GM18873 (cell line): ENCODE results near the gene TNK1.
"Not testable (repeated sequence)": the region's sequence is repeated elsewhere in the genome, so short reads cannot be mapped to it uniquely, and the experiment has no call there.

ENCODE experiments used
- ATAC-seq: cut with Tn5 transposase; IDR thresholded peaks from one replicate; pipeline ENCODE4 v1.9.1; 2021; ENCODE audit warnings: mild to moderate bottlenecking, moderate library complexity, moderate number of reproducible peaks; ENCODE audit not compliant: unreplicated experiment, low FRiP score

Gene TNK1

DNA sequence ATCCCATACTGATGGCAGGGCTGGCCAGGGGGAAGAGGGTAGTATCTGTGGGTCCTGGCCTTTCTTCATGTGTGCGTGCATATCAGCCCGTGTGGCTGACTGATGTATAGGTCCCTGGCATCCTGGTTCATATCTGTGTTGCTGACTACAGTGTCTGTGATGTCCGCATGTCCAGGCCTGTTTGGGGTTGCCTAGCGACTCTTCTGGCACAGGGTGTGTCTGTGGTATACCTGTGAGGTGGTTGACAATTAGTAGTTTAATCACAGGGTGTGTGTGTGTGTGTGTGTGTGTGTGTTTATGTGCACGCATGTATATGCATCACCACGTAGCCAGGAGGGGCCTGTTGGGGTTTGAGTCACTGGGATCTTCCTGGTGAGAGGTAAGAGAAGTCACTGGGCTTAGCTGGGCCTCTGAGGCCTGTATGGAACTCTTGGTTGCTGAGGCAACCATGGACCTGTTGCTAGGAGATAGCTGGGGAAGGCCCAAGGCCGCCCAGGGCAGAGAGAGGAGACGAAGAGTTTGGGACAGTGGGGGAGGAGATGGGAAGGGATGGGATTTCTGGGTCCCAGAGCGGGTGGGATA lies 26.5 kb upstream of the TNK1 start:
- no peak for ATAC-seq

DNA sequence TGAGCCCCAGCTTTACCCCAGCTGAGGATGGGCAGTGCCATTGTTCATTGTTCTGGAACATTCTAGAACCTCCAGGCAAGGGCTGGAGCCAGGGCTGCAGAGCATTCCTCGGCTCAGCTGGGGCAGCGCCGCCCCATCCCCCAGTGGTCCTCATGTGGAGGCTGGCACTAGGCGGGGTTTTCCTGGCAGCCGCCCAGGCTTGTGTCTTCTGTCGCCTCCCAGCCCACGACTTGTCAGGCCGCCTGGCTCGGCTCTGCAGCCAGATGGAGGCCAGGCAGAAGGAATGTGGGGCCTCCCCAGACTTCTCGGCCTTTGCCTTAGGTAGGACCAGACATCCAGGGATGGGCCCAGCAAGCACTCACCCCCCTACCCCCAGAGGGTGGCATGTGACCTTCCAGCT lies 25.8 kb upstream of the TNK1 start, which contains the start of gene TMEM95:
TSS of gene TMEM95 (plus strand) at position 104 of the 400 bp plus-strand sequence. CDS start at position 153, 49 bp downstream.
- ATAC-seq = no peak

DNA sequence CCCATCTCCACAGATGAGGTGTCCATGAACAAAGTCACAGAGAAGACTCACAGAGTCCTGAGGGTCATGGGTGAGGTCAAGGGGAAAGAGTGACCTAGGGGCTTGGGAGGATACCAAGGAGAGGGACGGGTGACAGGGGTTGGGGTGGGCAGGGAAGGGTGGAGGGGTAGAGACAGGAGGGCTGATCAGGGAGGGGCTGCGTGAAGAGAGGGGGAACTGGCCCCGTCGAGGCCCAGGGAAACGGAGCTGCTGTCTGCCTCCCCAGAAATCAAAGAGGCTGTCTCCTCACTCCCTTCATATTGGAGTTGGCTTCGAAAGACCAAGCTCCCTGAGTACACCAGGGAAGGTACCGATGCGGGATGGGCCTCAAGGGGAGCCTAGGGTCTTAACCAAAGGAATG lies 25.3 kb upstream of the TNK1 start:
- no peak for ATAC-seq

DNA sequence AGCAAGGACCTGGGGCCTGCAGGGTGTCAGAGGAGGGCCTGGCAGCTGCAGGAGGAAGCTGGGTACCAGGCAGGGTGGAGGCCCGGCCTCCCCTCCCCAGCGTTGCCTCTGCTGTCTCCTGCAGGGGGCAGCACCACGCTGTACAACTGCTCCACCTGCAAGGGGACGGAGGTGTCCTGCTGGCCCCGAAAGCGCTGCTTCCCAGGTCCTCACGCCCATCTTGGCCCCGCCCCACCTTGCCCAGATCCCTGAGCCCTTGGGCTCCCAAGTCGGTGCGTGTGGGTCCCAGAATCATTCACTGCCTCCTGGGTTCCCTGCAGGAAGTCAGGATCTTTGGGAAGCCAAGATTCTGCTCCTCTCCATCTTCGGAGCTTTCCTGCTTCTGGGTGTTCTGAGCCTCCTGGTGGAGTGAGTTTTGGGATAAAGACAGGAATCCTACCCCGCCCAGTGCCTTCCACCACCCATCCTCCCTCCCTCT lies 24.8 kb upstream of the TNK1 start:
- no peak for ATAC-seq

DNA sequence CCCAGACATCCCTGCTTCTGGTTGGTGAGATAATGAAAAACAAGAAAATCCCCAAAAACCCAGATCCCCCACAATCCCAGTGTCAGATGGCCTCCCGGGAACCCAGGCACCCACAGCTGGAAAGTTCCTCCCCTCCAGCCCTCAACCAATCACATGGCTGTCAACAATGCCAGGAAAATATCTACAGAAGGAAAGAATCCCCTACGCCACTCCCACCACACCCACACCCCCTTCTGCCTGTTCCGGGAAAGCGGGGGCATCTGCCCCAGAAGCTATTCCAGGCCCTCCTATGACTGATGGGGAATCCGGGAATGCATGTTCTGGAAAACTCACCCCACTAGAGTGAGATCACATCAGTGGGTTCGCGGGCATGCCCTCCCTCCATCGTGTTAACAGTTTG lies 24.1 kb upstream of the TNK1 start:
- ATAC-seq = no peak

DNA sequence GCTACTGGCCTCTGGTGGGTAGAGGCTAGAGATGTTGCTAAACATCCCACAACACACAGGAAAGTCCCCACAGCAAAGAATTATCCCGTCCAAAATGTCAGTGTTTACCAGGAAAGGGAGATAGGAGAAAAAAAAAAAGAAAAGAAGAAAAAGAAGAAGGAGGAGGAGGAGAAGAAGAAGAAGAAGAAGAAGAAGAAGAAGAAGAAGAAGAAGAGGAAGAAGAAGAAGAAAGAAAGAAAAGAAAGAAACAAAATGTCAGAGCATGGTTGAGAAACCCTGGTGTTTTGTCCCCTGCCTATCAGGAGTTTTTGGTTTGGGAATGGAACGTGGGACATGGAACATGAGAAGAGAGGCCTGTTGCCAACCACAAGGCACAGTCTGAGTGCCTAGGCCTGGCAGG lies 23.5 kb upstream of the TNK1 start:
- no peak for ATAC-seq

DNA sequence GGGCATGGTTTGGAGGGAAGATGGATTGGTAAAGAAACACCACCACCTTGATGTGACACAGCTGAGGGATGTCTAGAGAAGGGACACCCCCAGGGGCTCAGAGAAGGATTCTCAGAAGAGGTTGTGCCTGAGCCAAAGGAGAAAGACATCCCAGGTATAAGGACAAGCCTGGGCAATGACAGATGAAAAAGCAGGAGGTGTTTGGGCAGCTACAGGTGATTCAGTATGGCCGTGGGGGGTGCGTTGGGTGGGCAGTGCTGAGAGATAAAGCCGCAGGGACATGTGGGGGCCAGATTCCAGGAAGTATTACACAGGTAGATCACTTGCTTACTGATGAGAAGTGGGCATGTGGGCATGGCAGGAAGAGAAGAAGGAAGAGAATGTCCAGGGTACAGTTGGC lies 19.0 kb upstream of the TNK1 start:
- no peak for ATAC-seq

DNA sequence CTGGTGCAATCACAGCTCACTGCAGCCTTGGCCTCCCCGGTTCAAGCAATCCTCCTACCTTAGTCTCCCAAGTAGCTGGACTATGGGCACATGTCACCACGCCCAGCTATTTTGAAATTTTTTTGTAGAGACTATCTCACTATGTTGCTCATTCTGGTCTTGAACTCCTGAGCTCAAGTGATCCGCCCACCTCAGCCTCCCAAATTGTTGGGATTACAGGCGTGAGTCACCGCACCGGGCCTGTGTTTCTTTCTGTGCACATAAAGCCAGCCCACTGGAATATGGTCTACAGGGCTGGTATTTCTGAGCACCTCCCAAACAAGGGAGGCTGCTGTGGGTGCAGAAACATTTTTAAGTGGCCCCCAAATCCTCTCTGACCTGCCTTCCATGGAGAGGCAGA lies 17.6 kb upstream of the TNK1 start:
- ATAC-seq = no peak

DNA sequence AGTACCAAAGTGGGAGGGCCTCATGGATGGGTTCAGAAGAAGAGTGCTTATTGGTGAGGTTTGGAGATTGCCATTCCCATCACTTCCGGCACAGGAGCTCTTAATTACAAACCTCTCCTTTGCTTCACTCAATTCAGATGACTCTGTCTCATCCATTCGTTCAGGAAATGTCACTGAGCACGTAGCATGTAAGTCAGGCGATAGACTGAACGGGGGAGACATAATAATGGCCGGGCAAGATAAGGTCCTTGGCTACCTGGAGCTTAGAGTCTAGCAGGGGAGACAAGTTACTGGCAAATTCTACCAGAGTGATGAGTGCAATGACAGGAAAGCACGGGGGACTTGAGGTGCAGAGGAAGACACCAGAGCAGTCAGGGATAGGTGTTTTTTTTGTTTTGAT lies 14.9 kb upstream of the TNK1 start:
- not testable (repeated sequence) for ATAC-seq

DNA sequence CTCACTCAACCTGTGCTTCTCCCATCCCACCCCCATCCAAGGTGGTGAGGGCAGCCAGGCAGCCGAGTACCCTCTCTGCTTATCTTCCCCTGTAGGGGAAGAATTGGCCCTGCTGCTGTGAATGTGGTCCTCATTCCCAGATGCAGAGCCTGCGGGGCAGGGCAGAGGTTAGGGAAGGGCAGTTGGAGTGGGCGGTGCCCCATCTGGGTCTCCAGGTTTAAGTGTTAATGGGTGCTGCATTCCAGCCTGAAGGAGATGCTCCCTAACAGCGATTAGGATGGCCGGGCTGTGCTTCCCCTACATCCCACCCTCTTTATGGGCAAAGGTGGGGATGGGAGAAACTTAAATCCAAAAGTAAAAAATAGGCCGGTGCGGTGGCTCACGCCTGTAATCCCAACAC lies 13.8 kb upstream of the TNK1 start:
- ATAC-seq = no peak

DNA sequence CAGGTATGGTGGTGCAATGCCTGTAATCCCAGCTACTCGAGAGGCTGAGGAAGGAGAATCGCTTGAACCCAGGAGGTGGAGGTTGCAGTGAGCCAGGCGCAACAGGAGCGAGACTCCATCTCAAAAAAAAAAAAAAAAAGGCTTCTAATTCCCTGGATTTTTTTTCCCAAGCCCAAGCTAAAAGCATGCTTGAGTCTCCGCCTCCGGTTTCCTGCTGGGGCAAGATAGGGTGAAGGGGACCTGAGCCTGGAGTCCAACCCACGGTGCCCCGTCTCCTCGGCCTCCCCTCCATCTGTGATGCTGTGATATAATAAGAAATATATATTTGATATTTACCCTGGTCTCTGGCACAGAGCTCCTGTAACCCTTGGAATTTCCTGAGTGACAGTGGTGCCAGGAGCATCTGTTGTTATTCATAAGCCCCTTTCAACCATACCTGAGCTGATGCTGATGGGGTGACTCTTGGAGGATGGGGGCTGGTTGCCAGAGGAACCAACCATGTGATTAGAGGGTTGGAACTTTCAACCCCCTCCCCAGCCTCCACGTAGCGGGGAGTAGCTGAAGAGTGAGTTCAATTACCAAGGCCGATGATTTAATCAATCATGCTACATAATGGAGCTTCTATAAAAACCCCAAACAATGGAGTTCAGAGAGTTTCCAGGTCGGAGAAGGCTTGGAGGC lies 12.8 kb upstream of the TNK1 start:
- no peak for ATAC-seq

DNA sequence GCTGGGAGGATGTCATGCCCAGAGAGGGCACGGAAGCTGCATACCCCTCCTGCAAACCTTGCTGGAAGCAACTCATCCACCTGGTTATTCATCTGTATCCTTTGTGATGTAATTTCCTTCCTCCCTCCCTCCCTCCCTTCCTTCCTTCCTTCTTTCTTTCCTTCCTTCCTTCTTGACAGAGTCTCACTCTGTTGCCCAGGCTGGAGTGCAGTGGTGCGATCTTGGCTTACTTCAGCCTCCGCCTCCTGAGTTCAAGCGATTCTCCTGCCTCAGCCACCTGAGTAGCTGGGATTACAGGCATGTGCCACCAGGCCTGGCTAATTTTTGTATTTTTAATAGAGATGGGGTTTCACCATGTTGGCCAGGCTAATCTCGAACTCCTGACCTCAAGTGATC lies 12.3 kb upstream of the TNK1 start:
- ATAC-seq = not testable (repeated sequence)

DNA sequence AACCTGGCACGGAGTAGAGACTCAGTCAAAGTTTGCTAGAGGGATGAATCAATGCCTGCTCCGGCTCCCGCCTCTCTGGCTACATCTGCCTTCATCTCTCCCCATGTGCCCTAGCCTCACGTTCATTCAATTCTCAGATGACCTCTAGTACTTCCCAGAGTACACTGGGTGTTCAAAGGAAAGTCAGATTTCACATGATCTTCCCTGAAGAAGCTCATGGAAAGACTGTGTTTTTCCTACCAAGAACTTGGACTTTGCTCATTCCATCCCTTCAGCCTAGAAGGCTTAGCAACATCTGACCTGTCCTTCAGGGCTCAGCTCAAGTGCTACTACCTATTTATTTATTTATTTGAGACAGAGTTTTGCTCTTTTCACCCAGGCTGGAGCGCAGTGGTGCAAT lies 11.1 kb upstream of the TNK1 start:
- ATAC-seq = no peak

DNA sequence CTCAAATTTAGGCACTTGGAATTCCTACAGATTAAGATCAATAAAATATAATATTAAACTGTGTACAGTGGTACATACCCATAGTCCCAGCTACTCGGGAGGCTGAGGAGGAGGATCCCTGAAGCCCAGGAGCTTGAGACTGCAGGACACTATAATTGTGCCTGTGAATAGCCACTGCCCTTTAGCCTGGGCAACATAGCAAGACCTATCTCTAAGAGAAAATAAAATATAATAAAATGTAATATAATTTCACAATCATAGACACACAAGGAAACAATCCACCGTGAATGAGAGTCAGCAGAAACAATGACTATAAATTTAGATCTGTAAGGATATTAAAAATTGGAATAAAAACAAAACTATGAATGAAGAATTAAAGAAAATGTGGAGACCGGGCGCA lies 10.0 kb upstream of the TNK1 start:
- ATAC-seq = no peak

DNA sequence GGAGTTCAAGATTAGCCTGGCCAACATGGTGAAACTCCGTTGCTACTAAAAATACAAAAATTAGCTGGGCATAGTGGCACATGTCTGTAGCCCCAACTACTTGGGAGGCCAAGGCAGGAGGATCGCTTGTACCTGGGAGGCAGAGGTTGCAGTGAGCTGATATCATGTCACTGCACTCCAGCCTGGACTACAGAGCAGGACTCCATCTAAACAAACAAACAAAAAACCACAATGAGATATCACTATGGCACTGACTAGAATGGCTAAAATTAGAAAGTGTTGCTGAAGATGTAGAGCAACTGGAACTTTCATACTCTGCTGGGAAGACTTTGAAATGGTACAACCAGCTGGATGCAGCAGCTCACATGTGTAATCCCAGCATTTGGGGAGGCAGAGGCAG lies 6.5 kb upstream of the TNK1 start:
- ATAC-seq = no peak

DNA sequence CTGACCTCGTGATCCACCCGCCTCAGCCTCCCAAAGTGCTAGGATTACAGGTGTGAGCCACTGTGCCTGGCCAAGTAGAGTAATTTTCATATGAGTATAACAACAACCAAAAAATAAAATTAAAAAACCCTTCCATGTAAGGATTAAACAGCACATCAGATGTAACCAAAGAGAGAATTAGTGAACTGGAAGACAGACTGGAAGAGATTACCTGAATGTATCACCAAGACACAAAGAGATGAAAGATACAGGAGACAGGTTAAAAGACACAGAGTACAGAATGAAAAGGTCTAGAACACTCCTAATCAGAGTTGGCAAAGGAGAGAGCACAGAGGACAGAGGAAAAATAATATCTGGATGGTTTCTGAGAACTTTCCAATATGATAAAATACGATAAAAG lies 1.8 kb upstream of the TNK1 start:
- no peak for ATAC-seq

DNA sequence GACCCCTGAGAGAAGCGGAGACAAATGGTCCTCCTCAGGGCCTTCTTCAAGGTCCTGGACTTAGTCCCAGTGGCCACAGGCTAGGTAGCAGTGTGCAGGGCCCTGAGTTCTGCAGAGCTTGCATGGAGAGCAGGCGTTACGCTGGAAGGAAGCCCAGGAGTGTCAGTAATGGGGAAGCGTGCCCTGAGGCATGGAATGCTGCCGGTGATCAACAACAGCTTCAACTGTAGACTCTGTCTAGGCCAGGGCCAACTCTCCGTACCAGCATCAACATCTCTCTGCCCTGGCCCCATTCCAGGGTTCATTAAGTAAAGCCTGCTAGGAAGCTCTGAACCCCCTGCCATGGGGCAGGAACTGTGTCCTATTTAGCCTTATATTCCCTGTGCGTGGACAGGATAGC lies 568 bp upstream of the TNK1 start:
- no peak for ATAC-seq

DNA sequence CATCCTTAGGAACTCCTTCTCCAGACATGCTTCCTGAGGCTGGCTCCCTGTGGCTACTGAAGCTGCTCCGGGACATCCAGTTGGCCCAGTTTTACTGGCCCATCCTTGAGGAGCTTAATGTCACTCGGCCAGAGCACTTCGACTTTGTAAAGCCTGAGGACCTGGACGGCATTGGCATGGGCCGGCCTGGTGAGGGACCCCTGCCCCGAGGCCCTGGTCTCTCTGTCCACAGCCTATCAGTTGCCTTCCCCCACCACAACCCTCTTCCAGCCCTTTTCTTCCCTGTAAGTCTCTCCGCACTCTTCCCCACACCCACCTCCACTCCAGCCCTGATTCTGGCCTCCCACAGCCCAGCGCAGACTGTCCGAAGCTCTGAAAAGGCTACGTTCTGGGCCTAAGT lies 2.0 kb downstream of the TNK1 start:
- no peak for ATAC-seq

DNA sequence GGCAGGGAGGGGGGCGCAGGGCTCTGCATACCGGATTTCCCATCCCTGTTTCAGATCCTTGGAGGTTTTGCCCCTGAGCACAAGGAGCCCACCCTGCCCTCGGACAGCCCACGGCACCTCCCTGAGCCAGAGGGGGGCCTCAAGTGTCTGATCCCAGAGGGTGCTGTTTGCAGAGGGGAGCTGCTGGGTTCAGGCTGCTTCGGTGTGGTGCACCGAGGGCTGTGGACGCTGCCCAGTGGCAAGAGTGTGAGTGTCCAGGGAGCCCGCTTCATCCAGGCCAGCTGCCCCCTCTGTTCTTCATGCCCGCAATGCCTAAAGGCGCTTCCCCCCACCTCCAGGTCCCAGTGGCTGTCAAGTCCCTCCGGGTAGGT lies 2.5 kb downstream of the TNK1 start:
- ATAC-seq = no peak

DNA sequence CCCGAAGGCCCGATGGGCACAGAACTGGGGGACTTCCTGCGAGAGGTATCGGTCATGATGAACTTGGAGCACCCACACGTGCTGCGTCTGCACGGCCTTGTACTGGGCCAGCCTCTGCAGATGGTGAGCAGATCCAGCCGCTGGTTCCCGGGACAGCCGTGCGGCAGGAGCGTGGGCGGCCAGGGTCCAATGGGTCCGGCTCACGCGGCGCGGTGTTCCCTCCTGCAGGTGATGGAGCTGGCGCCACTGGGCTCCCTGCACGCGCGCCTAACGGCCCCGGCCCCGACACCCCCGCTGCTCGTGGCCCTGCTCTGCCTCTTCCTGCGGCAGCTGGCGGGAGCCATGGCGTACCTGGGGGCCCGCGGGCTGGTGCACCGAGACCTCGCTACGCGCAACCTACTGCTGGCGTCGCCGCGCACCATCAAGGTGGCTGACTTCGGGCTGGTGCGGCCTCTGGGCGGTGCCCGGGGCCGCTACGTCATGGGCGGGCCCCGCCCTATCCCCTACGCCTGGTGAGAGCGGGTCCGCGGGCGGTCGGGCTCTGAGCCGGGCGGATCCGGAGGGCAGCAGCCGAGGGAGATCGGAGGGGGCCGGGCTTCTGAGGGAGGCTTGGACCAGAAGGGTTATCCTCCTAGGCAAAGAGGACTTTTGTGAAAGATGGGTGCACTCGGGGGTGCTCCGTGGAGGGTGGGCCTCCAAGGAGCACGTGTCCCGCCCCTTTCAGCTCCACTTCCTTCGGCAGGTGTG lies 3.0 kb downstream of the TNK1 start:
- ATAC-seq = no peak

DNA sequence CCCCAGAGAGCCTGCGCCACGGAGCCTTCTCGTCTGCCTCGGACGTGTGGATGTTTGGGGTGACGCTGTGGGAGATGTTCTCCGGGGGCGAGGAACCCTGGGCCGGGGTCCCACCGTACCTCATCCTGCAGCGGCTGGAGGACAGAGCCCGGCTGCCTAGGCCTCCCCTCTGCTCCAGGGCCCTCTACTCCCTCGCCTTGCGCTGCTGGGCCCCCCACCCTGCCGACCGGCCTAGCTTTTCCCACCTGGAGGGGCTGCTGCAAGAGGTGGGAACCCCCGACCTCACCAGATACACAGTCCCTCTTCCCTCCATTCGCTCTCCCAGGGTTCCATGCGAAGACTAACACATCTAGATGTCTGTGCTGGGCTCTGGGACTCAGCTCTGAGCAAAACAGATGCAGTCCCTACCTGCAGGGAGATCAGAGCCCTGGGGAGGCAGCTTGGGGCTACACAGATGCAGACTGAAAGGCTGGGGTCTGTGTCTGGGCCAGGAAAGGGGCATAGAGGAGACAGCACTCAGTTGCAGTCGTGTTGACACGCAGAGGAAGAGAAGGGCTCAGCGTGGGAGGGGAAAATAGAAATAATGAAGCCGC lies 3.7 kb downstream of the TNK1 start:
- ATAC-seq = no peak
